Measurements from ENCODE around the gene KPNA4. TPM values are rescaled to one million over a fixed set of nuclear protein-coding genes. Genes with fewer than 3 reads are reported as not detected.
"Not testable (repeated sequence)": the region's sequence is repeated elsewhere in the genome, so short reads cannot be mapped to it uniquely, and the experiment has no call there.

KPNA4 gene
- total and polyA plus RNA-seq, 2 donors (not counting 1 experiment from before 2014, with no cell fraction given) = 33.0 to 38.8 TPM

DNA sequence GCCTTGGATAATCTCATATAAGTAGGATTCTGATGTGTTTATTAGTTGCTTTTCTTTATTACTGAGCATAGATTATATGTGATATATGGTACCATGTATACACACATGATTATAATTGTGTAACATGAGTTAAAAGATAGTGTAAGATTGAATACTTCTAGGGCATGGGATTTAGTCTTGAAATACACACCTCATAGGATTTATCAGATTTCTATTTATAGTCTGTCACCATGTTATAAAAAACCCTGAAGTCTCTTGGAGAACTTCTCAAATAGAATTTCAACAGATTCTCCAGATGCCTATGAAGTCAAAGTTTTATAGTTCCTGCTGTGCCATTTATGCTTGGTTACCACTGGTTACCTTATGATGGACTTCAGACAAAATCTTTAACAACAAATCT, 11.2 kb upstream of the KPNA4 start:
- no peak overlapping the region for H3K27ac ChIP-seq (ENCODE audit: insufficient read depth, low read length)
- TF ChIP-seq EZH2 (IDR thresholded peaks at IDR 0.05; ENCODE audit: low read length, missing control alignments) = no peak
- TF ChIP-seq, protein P1, sequence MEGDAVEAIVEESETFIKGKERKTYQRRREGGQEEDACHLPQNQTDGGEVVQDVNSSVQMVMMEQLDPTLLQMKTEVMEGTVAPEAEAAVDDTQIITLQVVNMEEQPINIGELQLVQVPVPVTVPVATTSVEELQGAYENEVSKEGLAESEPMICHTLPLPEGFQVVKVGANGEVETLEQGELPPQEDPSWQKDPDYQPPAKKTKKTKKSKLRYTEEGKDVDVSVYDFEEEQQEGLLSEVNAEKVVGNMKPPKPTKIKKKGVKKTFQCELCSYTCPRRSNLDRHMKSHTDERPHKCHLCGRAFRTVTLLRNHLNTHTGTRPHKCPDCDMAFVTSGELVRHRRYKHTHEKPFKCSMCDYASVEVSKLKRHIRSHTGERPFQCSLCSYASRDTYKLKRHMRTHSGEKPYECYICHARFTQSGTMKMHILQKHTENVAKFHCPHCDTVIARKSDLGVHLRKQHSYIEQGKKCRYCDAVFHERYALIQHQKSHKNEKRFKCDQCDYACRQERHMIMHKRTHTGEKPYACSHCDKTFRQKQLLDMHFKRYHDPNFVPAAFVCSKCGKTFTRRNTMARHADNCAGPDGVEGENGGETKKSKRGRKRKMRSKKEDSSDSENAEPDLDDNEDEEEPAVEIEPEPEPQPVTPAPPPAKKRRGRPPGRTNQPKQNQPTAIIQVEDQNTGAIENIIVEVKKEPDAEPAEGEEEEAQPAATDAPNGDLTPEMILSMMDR (conservative IDR thresholded peaks at IDR 0.05 in 1 of 2, IDR thresholded peaks at IDR 0.05 in 1 of 2; ENCODE audit: low read depth in 1 of 2, low read length in 2 of 2) = no peak

DNA sequence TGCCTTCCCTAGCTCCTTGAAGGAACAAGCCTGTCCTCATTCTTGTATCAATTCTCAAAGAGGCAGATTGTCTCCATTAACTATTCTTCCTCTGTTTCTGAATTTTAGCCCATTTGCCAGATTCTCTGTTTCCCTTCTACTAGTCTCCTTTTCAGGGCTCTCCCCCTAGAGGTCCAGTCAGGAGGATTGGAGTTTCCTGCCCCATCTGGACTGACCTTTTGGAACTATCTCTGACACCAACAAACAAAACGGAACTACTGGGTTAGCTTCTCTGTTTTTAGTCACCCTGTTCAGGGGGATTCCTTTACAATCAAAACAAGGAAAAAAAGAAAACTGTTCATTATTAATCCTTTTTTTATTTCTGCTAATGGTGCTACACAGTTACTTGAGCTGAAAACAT, 10.2 kb upstream of the KPNA4 start:
- H3K4me1 ChIP-seq (ENCODE audit: control insufficient read depth, extremely low read depth, insufficient read depth, low read length) = no peaks in the 10 kb centered on the region
- H3K4me2 ChIP-seq (ENCODE audit: extremely low read depth, insufficient read depth, low read length) = no peak overlapping the region
- no peak overlapping the region for H2AFZ ChIP-seq (ENCODE audit: low read length)
- H4K20me1 ChIP-seq (ENCODE audit: control insufficient read depth, extremely low read depth, insufficient read depth, low read length) = no peaks in the 10 kb centered on the region
- H3K27me3 ChIP-seq (ENCODE audit: control insufficient read depth, insufficient read depth, low read length) = no peaks in the 10 kb centered on the region
- no peak overlapping the region for H3K4me3 ChIP-seq (replicated peaks in 1 of 4; ENCODE audit: control extremely low read depth in 1 of 4, insufficient read depth in 1 of 4, low read depth in 3 of 4, low read length in 4 of 4)
- no peaks in the 10 kb centered on the region for H3K36me3 ChIP-seq (ENCODE audit: control insufficient read depth, insufficient read depth, low read length)
- no peaks in the 10 kb centered on the region for H3K9me3 ChIP-seq (ENCODE audit: control insufficient read depth, insufficient read depth, low read depth, low read length)
- no peak overlapping the region for H3K9ac ChIP-seq (ENCODE audit: insufficient read depth, low read length)
- no peak for TF ChIP-seq EZH2 (IDR thresholded peaks at IDR 0.05; ENCODE audit: low read length, missing control alignments)
- TF ChIP-seq, protein P1 (conservative IDR thresholded peaks at IDR 0.05 in 1 of 2, IDR thresholded peaks at IDR 0.05 in 1 of 2; ENCODE audit: low read depth in 1 of 2, low read length in 2 of 2) = no peak
- no peaks in the 10 kb centered on the region for H3K79me2 ChIP-seq (ENCODE audit: control insufficient read depth, insufficient read depth, low read length)
- no peak for DNase-seq (ENCODE audit: low read depth in 2 of 2)
- H3K27ac ChIP-seq (ENCODE audit: insufficient read depth, low read length) = no peak overlapping the region

More for the DNA sequence above, 11.2 kb upstream of the KPNA4 start:
- peaks cover 2% of the 10 kb centered on the region for H3K27me3 ChIP-seq (ENCODE audit: control insufficient read depth, insufficient read depth, low read length)
- no peak overlapping the region for H3K9ac ChIP-seq (ENCODE audit: insufficient read depth, low read length)
- no peaks in the 10 kb centered on the region for H4K20me1 ChIP-seq (ENCODE audit: control insufficient read depth, extremely low read depth, insufficient read depth, low read length)
- no peaks in the 10 kb centered on the region for H3K4me1 ChIP-seq (ENCODE audit: control insufficient read depth, extremely low read depth, insufficient read depth, low read length)
- H3K9me3 ChIP-seq (ENCODE audit: control insufficient read depth, insufficient read depth, low read depth, low read length) = no peaks in the 10 kb centered on the region
- no peak overlapping the region for H3K4me2 ChIP-seq (ENCODE audit: extremely low read depth, insufficient read depth, low read length)
- DNase-seq (ENCODE audit: low read depth in 2 of 2) = no peak
- no peaks in the 10 kb centered on the region for H3K36me3 ChIP-seq (ENCODE audit: control insufficient read depth, insufficient read depth, low read length)
- no peak overlapping the region for H3K4me3 ChIP-seq (replicated peaks in 1 of 4; ENCODE audit: control extremely low read depth in 1 of 4, insufficient read depth in 1 of 4, low read depth in 3 of 4, low read length in 4 of 4)
- H3K79me2 ChIP-seq (ENCODE audit: control insufficient read depth, insufficient read depth, low read length) = no peaks in the 10 kb centered on the region
- H2AFZ ChIP-seq (ENCODE audit: low read length) = no peak overlapping the region

GRCh38 chr3:160574636-160575035, 9.3 kb upstream of the KPNA4 start:
- Histone ChIP-seq H3K9me3 (ENCODE audit: control insufficient read depth, insufficient read depth, low read depth, low read length) (no peaks in the 10 kb centered on the region), H3K4me2 (ENCODE audit: extremely low read depth, insufficient read depth, low read length) (no peak overlapping the region), H3K27me3 (ENCODE audit: control insufficient read depth, insufficient read depth, low read length) (no peaks in the 10 kb centered on the region), H3K79me2 (ENCODE audit: control insufficient read depth, insufficient read depth, low read length) (no peaks in the 10 kb centered on the region), H3K9ac (ENCODE audit: insufficient read depth, low read length) (no peak overlapping the region), H3K27ac (ENCODE audit: insufficient read depth, low read length) (no peak overlapping the region), H3K4me3 (replicated peaks in 1 of 4; ENCODE audit: control extremely low read depth in 1 of 4, insufficient read depth in 1 of 4, low read depth in 3 of 4, low read length in 4 of 4) (no peak overlapping the region), H4K20me1 (ENCODE audit: control insufficient read depth, extremely low read depth, insufficient read depth, low read length) (no peaks in the 10 kb centered on the region), H2AFZ (ENCODE audit: low read length) (no peak overlapping the region), H3K4me1 (ENCODE audit: control insufficient read depth, extremely low read depth, insufficient read depth, low read length) (no peaks in the 10 kb centered on the region), H3K36me3 (ENCODE audit: control insufficient read depth, insufficient read depth, low read length) (no peaks in the 10 kb centered on the region)
- no peak for DNase-seq (ENCODE audit: low read depth in 2 of 2)
- TF ChIP-seq, protein P1 (conservative IDR thresholded peaks at IDR 0.05 in 1 of 2, IDR thresholded peaks at IDR 0.05 in 1 of 2; ENCODE audit: low read depth in 1 of 2, low read length in 2 of 2) = no peak
- no peak for TF ChIP-seq EZH2 (IDR thresholded peaks at IDR 0.05; ENCODE audit: low read length, missing control alignments)

- DNase-seq (ENCODE audit: low read depth in 2 of 2); H3K9me3 ChIP-seq (ENCODE audit: control insufficient read depth, insufficient read depth, low read depth, low read length); H3K27ac ChIP-seq (ENCODE audit: insufficient read depth, low read length); H3K79me2 ChIP-seq (ENCODE audit: control insufficient read depth, insufficient read depth, low read length); H3K27me3 ChIP-seq (ENCODE audit: control insufficient read depth, insufficient read depth, low read length); H3K9ac ChIP-seq (ENCODE audit: insufficient read depth, low read length); H3K4me1 ChIP-seq (ENCODE audit: control insufficient read depth, extremely low read depth, insufficient read depth, low read length); H3K36me3 ChIP-seq (ENCODE audit: control insufficient read depth, insufficient read depth, low read length); H3K4me3 ChIP-seq (replicated peaks in 1 of 4; ENCODE audit: control extremely low read depth in 1 of 4, insufficient read depth in 1 of 4, low read depth in 3 of 4, low read length in 4 of 4); H4K20me1 ChIP-seq (ENCODE audit: control insufficient read depth, extremely low read depth, insufficient read depth, low read length); H3K4me2 ChIP-seq (ENCODE audit: extremely low read depth, insufficient read depth, low read length); H2AFZ ChIP-seq (ENCODE audit: low read length): not testable (repeated sequence)
Measured at GRCh38 chr3:160573955-160574525, 8.7 kb upstream of the KPNA4 start.

Data from fibroblast of lung (primary cell).